Ishikawa (cell line): ENCODE measurements around the gene ATL1.

Experiments used
- CEBPB ChIP-seq: IDR thresholded peaks from 2 replicates; pipeline ENCODE4 v1.6.1; 2012
- CREB1 ChIP-seq: IDR thresholded peaks from 2 replicates; pipeline ENCODE4 v1.6.1; 2012; ENCODE audit warnings: low read depth
- EGR1 ChIP-seq: IDR thresholded peaks from 2 replicates; pipeline ENCODE4 v1.6.1; 2012
- EP300 ChIP-seq: IDR thresholded peaks from 2 replicates; pipeline ENCODE4 v1.6.1; 2012; ENCODE audit warnings: borderline replicate concordance
- FOXM1 ChIP-seq: IDR thresholded peaks from 2 replicates; pipeline ENCODE4 v1.6.1; 2012; ENCODE audit warnings: low read depth, borderline replicate concordance
- MAX ChIP-seq: IDR thresholded peaks from 2 replicates; pipeline ENCODE4 v1.6.1; 2012
- NFIC ChIP-seq: IDR thresholded peaks from 2 replicates; pipeline ENCODE4 v1.6.1; 2012
- RAD21 ChIP-seq: IDR thresholded peaks from 2 replicates; pipeline ENCODE4 v1.6.1; 2012; ENCODE audit warnings: low read depth
- TAF1 ChIP-seq: IDR thresholded peaks from 2 replicates; pipeline ENCODE4 v1.6.1; 2012; ENCODE audit warnings: low read depth, mild to moderate bottlenecking
- TCF12 ChIP-seq: IDR thresholded peaks from 2 replicates; pipeline ENCODE4 v1.6.1; 2012; ENCODE audit warnings: low read depth
- TEAD4 ChIP-seq: IDR thresholded peaks from 2 replicates; pipeline ENCODE4 v1.6.1; 2012
- YY1 ChIP-seq: IDR thresholded peaks from 2 replicates; pipeline ENCODE4 v1.6.1; 2012; ENCODE audit warnings: low read depth
- ZBTB7A ChIP-seq: IDR thresholded peaks from 2 replicates; pipeline ENCODE4 v1.6.1; 2012; ENCODE audit warnings: low read depth
- TF ChIP-seq, protein P1 (sequence below): IDR thresholded peaks from 2 replicates; pipeline ENCODE4 v1.6.1; 2012
- TF ChIP-seq, protein P2 (sequence below): IDR thresholded peaks from 2 replicates; pipeline ENCODE4 v1.6.1; 2012; ENCODE audit warnings: low read depth, mild to moderate bottlenecking

ATL1 gene

GRCh38 chr14:50670196-50670865 is 110.4 kb downstream of the ATL1 start:
- TF ChIP-seq MAX (no peak), FOXM1 (no peak), YY1 (no peak), TEAD4 (no peak), ZBTB7A (no peak), EGR1 (no peak), RAD21 (no peak), CREB1 (no peak), TAF1 (no peak), TCF12 (no peak), NFIC (no peak), CEBPB (no peak)
- TF ChIP-seq, protein P1, sequence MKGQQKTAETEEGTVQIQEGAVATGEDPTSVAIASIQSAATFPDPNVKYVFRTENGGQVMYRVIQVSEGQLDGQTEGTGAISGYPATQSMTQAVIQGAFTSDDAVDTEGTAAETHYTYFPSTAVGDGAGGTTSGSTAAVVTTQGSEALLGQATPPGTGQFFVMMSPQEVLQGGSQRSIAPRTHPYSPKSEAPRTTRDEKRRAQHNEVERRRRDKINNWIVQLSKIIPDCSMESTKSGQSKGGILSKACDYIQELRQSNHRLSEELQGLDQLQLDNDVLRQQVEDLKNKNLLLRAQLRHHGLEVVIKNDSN, result no peak
- TF ChIP-seq, protein P2, sequence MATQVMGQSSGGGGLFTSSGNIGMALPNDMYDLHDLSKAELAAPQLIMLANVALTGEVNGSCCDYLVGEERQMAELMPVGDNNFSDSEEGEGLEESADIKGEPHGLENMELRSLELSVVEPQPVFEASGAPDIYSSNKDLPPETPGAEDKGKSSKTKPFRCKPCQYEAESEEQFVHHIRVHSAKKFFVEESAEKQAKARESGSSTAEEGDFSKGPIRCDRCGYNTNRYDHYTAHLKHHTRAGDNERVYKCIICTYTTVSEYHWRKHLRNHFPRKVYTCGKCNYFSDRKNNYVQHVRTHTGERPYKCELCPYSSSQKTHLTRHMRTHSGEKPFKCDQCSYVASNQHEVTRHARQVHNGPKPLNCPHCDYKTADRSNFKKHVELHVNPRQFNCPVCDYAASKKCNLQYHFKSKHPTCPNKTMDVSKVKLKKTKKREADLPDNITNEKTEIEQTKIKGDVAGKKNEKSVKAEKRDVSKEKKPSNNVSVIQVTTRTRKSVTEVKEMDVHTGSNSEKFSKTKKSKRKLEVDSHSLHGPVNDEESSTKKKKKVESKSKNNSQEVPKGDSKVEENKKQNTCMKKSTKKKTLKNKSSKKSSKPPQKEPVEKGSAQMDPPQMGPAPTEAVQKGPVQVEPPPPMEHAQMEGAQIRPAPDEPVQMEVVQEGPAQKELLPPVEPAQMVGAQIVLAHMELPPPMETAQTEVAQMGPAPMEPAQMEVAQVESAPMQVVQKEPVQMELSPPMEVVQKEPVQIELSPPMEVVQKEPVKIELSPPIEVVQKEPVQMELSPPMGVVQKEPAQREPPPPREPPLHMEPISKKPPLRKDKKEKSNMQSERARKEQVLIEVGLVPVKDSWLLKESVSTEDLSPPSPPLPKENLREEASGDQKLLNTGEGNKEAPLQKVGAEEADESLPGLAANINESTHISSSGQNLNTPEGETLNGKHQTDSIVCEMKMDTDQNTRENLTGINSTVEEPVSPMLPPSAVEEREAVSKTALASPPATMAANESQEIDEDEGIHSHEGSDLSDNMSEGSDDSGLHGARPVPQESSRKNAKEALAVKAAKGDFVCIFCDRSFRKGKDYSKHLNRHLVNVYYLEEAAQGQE, result no peak

GRCh38 chr14:50670866-50671256 is 110.9 kb downstream of the ATL1 start:
- no peak for TF ChIP-seq TCF12
- TF ChIP-seq FOXM1, result no peak
- TF ChIP-seq ZBTB7A, result no peak
- no peak for TF ChIP-seq EP300
- TF ChIP-seq TAF1, result no peak
- no peak for TF ChIP-seq RAD21
- TF ChIP-seq CEBPB, result no peak
- TF ChIP-seq TEAD4, result no peak
- TF ChIP-seq, protein P2, result no peak
- TF ChIP-seq, protein P1, result no peak
- no peak for TF ChIP-seq YY1
- TF ChIP-seq NFIC, result no peak
- no peak for TF ChIP-seq CREB1
- TF ChIP-seq MAX, result no peak
- TF ChIP-seq EGR1, result no peak

GRCh38 chr14:50675597-50675996 is 115.7 kb downstream of the ATL1 start:
- TF ChIP-seq EP300 (no peak), TAF1 (no peak), TEAD4 (peak; percentile 57), CREB1 (no peak), NFIC (no peak), CEBPB (no peak)
- TF ChIP-seq, protein P2, result no peak

DNA sequence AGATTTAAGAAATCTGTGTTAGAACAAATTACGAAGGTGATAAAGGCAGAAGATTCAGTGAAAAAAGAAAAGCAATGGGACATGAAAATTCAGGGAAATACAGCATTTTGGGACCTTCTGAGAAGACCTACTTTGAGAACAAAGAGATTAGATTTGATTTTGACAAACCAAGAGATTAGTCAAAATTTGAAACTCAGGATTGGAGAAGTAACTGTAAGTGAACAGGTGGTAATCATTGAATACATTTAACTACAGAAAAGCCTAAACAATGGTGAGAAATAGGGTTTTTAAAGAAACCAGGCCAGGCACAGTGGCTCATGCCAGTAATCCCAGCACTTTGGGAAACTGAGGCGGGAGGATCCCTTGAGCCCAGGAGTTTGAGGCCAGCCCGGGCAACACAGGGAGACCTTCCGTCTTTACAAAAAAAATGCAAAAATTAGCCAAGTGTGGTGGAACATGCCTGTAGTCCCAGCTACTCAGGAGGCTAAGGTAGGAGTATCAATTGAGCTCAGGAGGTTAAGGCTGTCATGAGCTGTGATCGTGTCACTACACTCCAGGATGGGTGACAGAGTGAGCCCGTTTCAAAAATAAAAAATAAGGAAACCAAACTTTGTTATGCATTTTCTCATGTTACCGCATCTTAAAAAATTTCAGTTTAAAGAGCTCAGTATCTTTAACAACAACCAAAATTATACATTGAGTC is 117.0 kb downstream of the ATL1 start:
- TF ChIP-seq TEAD4 (no peak), EP300 (no peak), RAD21 (no peak), CREB1 (no peak), TCF12 (no peak), CEBPB (no peak), TAF1 (no peak), FOXM1 (no peak), NFIC (no peak), MAX (no peak), EGR1 (no peak), YY1 (no peak), ZBTB7A (no peak)
- TF ChIP-seq, protein P2, result no peak
- TF ChIP-seq, protein P1, result no peak
